Stimulated activated naive B cell treated with anti-CD40 and anti-IgM and Interleukin-4, amounts not matched to agents 10 μg/mL and 1 μg/mL and 100 μg/mL, for 72 hours (primary cell): ENCODE results near the gene WNT5A.
A peak's percentile ranks its signal among the peaks of the same experiment; 100 is the strongest.

Experiments
- ATAC-seq, 2 donors: fragments of 150-1000 bp; cut with Tn5 transposase; replicated peaks; 2 replicates each; pipeline ENCODE4 v1.10.0; 2021; ENCODE audit warnings: moderate library complexity in 1 of 2
- DNase-seq: peaks from one replicate; pipeline ENCODE4 v3.0.0; 2021
- H3K27ac Mint-ChIP-seq: one replicate; pipeline ENCODE4 v1.8.0; 2022; ENCODE audit warnings: mild to moderate bottlenecking, mixed read lengths
- H3K27me3 Mint-ChIP-seq, 2 donors: one replicate each; pipeline ENCODE4 v1.8.0; 2022; ENCODE audit warnings: mixed read lengths in 2 of 2
- H3K36me3 Mint-ChIP-seq, 2 donors: one replicate each; pipeline ENCODE4 v1.8.0; 2022; ENCODE audit warnings: mixed read lengths in 2 of 2, mild to moderate bottlenecking in 1 of 2
- H3K4me1 Mint-ChIP-seq, 2 donors: one replicate each; pipeline ENCODE4 v1.8.0; 2022; ENCODE audit warnings: mixed read lengths in 2 of 2, mild to moderate bottlenecking in 1 of 2
- H3K4me3 Mint-ChIP-seq, 2 donors: one replicate each; pipeline ENCODE4 v1.8.0; 2022; ENCODE audit warnings: mild to moderate bottlenecking in 2 of 2, mixed read lengths in 2 of 2, moderate library complexity in 1 of 2
- H3K9me3 Mint-ChIP-seq, 2 donors: one replicate each; pipeline ENCODE4 v1.8.0; 2022; ENCODE audit warnings: mixed read lengths in 2 of 2, mild to moderate bottlenecking in 1 of 2

The WNT5A gene

GRCh38 chr3:55480911-55481743 lies 6.0 kb downstream of the WNT5A start:
- Mint-ChIP-seq H3K27ac (peak overlapping the region; percentile 44), H3K27me3 (peaks cover 56 to 89% of the 10 kb centered on the region in 2 donors), H3K9me3 (no peaks in the 10 kb centered on the region)

GRCh38 chr3:55477306-55478303 lies 9.5 kb downstream of the WNT5A start:
- DNase-seq = no peak
- Mint-ChIP-seq H3K36me3 (no peaks in the 10 kb centered on the region), H3K27ac (no peak overlapping the region), H3K27me3 (peaks cover 32 to 76% of the 10 kb centered on the region in 2 donors), H3K9me3 (no peaks in the 10 kb centered on the region), H3K4me3 (no peak overlapping the region), H3K4me1 (no peaks in the 10 kb centered on the region)
- ATAC-seq = no peak

More at GRCh38 chr3:55480911-55481743, 6.0 kb downstream of the WNT5A start:
- no peak overlapping the region for H3K4me3 Mint-ChIP-seq
- no peaks in the 10 kb centered on the region for H3K36me3 Mint-ChIP-seq
- ATAC-seq = no peak
- peaks cover 15 to 17% of the 10 kb centered on the region in 2 donors for H3K4me1 Mint-ChIP-seq
- no peak for DNase-seq

GRCh38 chr3:55476515-55476914 lies 10.6 kb downstream of the WNT5A start:
- H3K27ac Mint-ChIP-seq = no peak overlapping the region
- H3K9me3 Mint-ChIP-seq = no peaks in the 10 kb centered on the region
- H3K4me1 Mint-ChIP-seq = no peaks in the 10 kb centered on the region
- DNase-seq (no peak), ATAC-seq (no peak)
- no peak overlapping the region for H3K4me3 Mint-ChIP-seq
- peaks cover 30 to 74% of the 10 kb centered on the region in 2 donors for H3K27me3 Mint-ChIP-seq
- H3K36me3 Mint-ChIP-seq = no peaks in the 10 kb centered on the region

DNA sequence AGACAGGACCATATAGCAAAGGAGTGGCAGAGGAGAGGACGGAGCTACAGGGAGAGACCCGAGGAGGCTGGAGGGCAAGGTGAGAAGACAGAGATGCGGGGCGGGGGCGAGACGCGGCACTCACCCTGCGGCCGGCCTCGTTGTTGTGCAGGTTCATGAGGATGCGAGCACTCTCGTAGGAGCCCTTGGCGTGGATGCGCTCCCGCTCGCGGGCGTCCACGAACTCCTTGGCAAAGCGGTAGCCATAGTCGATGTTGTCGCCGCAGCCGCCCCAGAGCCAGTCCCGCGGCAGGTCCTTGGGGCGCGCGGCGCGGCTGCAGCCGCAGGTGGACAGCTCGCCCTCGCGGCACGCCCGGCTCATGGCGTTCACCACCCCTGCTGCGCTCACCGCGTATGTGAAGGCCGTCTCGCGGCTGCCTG lies 12.9 kb downstream of the WNT5A start:
- ATAC-seq (no peak), DNase-seq (no peak)
- no peaks in the 10 kb centered on the region for H3K36me3 Mint-ChIP-seq
- H3K9me3 Mint-ChIP-seq = no peaks in the 10 kb centered on the region
- no peaks in the 10 kb centered on the region for H3K4me1 Mint-ChIP-seq
- no peak overlapping the region for H3K27ac Mint-ChIP-seq
- no peak overlapping the region for H3K4me3 Mint-ChIP-seq
- peaks cover 11 to 53% of the 10 kb centered on the region in 2 donors for H3K27me3 Mint-ChIP-seq

DNA sequence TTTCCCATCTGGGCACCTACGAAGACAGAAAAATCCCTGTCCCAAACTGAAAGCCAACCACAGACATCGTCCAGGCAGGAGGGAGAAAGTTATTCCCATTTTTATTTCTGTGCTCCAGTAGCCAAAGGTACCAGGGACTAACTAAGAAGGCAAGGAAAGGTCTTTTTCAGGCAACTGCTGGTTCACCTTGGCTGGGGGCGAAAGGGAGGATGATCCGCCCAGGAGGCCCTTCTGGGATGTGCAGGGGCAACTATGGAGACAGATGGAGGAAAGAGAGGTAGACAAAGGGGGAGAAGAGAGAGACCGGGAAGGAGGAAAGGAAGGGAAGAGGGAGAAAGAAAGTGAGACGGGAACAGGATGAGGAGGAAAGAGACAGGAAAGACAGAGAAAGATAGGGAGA lies 13.3 kb downstream of the WNT5A start:
- H3K9me3 Mint-ChIP-seq = no peaks in the 10 kb centered on the region
- ATAC-seq = no peak
- no peak overlapping the region for H3K4me3 Mint-ChIP-seq
- H3K36me3 Mint-ChIP-seq = no peaks in the 10 kb centered on the region
- no peaks in the 10 kb centered on the region for H3K4me1 Mint-ChIP-seq
- DNase-seq = no peak
- no peak overlapping the region for H3K27ac Mint-ChIP-seq
- peaks cover 11 to 53% of the 10 kb centered on the region in 2 donors for H3K27me3 Mint-ChIP-seq

- Mint-ChIP-seq H3K4me1 (no peaks in the 10 kb centered on the region), H3K4me3 (no peak overlapping the region), H3K27me3 (peaks cover 11 to 37% of the 10 kb centered on the region in 2 donors), H3K27ac (no peak overlapping the region), H3K36me3 (no peaks in the 10 kb centered on the region), H3K9me3 (no peaks in the 10 kb centered on the region)
- DNase-seq (no peak), ATAC-seq (no peak)
Measured at GRCh38 chr3:55471522-55472280, 15.4 kb downstream of the WNT5A start.

- no peaks in the 10 kb centered on the region for H3K4me1 Mint-ChIP-seq
- DNase-seq (no peak), ATAC-seq (no peak)
- H3K27me3 Mint-ChIP-seq = peaks cover 11 to 31% of the 10 kb centered on the region in 2 donors
- H3K27ac Mint-ChIP-seq = no peak overlapping the region
- no peak overlapping the region for H3K4me3 Mint-ChIP-seq
- no peaks in the 10 kb centered on the region for H3K9me3 Mint-ChIP-seq
- H3K36me3 Mint-ChIP-seq = no peaks in the 10 kb centered on the region
Measured at GRCh38 chr3:55471084-55471483, 16.0 kb downstream of the WNT5A start.

DNA sequence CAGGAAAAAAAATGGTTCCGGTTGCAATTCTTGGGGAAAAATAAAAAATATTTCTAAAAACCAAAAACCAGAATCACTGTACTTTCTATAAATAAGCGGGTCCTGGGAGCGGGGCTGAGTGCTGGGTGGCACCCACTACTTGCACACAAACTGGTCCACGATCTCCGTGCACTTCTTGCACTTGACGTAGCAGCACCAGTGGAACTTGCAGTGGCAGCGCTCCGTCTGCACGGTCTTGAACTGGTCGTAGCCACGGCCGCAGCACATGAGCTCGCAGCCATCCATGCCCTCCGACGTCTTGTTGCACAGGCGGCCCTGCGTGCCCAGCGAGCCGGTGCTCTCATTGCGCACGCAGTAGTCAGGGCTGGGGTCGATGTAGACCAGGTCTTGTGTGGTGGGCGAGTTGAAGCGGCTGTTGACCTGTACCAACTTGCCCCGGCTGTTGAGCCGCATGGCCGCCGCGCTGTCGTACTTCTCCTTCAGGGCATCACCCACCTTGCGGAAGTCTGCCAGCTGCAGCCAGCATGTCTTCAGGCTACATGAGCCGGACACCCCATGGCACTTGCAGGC lies 17.1 kb downstream of the WNT5A start:
- H3K4me1 Mint-ChIP-seq = no peaks in the 10 kb centered on the region
- ATAC-seq = no peak
- DNase-seq = no peak
- no peaks in the 10 kb centered on the region for H3K9me3 Mint-ChIP-seq
- H3K4me3 Mint-ChIP-seq = no peak overlapping the region
- H3K27ac Mint-ChIP-seq = no peak overlapping the region
- H3K27me3 Mint-ChIP-seq = peaks cover 15 to 22% of the 10 kb centered on the region in 2 donors
- no peaks in the 10 kb centered on the region for H3K36me3 Mint-ChIP-seq

DNA sequence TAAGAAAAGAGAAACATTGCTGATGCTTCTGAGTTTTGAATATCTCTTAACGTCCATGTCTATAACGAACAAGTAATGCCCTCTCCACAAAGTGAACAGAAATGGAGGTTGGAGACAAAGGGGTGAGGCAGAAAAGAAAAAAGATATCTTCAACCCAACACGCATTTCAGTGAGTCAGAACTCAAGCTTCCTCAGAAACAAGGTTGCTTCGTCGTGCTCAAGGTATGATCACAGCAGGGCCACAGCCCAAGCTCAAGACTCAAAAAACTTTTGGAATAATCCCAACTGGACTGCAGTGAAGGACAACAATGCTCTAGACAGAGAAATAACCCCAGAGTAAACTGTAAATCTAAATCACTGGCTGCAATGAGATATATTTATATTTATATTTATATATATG lies 18.9 kb downstream of the WNT5A start:
- no peak overlapping the region for H3K27ac Mint-ChIP-seq
- H3K36me3 Mint-ChIP-seq = no peaks in the 10 kb centered on the region
- DNase-seq (no peak), ATAC-seq (no peak)
- no peak overlapping the region for H3K4me3 Mint-ChIP-seq
- no peaks in the 10 kb centered on the region for H3K4me1 Mint-ChIP-seq
- peaks cover 9 to 15% of the 10 kb centered on the region in 2 donors for H3K27me3 Mint-ChIP-seq
- no peaks in the 10 kb centered on the region for H3K9me3 Mint-ChIP-seq

- no peaks in the 10 kb centered on the region for H3K9me3 Mint-ChIP-seq
- H3K27me3 Mint-ChIP-seq = peaks cover 4 to 8% of the 10 kb centered on the region in 2 donors
- no peaks in the 10 kb centered on the region for H3K36me3 Mint-ChIP-seq
- ATAC-seq (no peak), DNase-seq (no peak)
- H3K4me1 Mint-ChIP-seq = no peaks in the 10 kb centered on the region
- H3K4me3 Mint-ChIP-seq = no peak overlapping the region
- H3K27ac Mint-ChIP-seq = no peak overlapping the region
Measured at GRCh38 chr3:55467099-55467498, 20.0 kb downstream of the WNT5A start.

DNA sequence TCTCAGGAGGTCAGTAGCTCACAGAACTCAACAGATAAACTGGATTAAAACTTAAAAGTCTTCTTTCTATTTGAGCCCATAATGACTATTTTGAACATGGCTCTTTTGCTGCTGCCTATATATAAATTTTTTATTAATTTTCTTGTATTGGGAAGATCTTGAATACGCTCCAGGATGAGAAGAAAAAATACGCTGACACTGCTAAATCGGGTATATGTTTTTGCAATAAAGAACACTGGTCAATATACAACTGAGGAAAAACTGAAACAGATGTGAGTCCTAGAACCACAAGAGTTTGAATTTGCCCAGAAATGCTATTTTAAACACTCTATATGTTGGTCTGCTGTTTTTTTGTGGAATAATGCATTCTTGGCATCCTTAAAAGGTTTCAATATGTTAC lies 20.6 kb downstream of the WNT5A start:
- DNase-seq (no peak), ATAC-seq (no peak)
- no peaks in the 10 kb centered on the region for H3K36me3 Mint-ChIP-seq
- no peak overlapping the region for H3K27ac Mint-ChIP-seq
- H3K4me3 Mint-ChIP-seq = no peak overlapping the region
- no peaks in the 10 kb centered on the region for H3K9me3 Mint-ChIP-seq
- H3K4me1 Mint-ChIP-seq = no peaks in the 10 kb centered on the region
- peaks cover 0 to 5% of the 10 kb centered on the region in 2 donors for H3K27me3 Mint-ChIP-seq

- Mint-ChIP-seq H3K9me3 (no peaks in the 10 kb centered on the region), H3K4me3 (no peak overlapping the region), H3K36me3 (no peaks in the 10 kb centered on the region), H3K27me3 (peaks cover 0 to 5% of the 10 kb centered on the region in 2 donors), H3K27ac (no peak overlapping the region), H3K4me1 (no peaks in the 10 kb centered on the region)
- no peak for DNase-seq
- no peak for ATAC-seq
Measured at GRCh38 chr3:55461896-55462295, 25.2 kb downstream of the WNT5A start.

DNA sequence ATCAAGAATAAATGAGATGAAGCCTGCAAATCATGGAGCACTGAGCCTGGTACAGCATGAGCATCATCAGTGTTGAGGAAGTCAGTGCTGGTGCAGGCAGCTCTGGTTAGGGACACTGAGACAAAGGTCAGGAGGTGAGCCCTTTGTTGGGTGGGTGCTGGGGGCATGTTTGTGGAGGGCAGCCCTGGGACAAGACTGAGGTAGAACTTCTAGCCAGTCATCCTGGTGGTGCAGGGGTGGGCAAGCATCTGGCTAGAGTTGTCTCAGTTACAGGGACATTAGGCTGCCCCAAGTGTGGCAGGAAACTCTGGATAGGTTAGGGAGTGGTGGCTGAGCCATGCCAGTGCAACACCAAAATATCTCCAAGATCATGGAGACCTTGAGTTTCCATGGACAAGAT lies 27.3 kb downstream of the WNT5A start:
- DNase-seq (no peak), ATAC-seq (no peak)
- H3K36me3 Mint-ChIP-seq = no peaks in the 10 kb centered on the region
- H3K27me3 Mint-ChIP-seq = no peaks in the 10 kb centered on the region
- H3K27ac Mint-ChIP-seq = no peak overlapping the region
- no peaks in the 10 kb centered on the region for H3K9me3 Mint-ChIP-seq
- H3K4me1 Mint-ChIP-seq = no peaks in the 10 kb centered on the region
- no peak overlapping the region for H3K4me3 Mint-ChIP-seq
